ENCODE data around the gene CUTA.
A peak's percentile ranks its signal among the peaks of the same experiment; 100 is the strongest.

Gene CUTA, protein sequence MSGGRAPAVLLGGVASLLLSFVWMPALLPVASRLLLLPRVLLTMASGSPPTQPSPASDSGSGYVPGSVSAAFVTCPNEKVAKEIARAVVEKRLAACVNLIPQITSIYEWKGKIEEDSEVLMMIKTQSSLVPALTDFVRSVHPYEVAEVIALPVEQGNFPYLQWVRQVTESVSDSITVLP

DNA sequence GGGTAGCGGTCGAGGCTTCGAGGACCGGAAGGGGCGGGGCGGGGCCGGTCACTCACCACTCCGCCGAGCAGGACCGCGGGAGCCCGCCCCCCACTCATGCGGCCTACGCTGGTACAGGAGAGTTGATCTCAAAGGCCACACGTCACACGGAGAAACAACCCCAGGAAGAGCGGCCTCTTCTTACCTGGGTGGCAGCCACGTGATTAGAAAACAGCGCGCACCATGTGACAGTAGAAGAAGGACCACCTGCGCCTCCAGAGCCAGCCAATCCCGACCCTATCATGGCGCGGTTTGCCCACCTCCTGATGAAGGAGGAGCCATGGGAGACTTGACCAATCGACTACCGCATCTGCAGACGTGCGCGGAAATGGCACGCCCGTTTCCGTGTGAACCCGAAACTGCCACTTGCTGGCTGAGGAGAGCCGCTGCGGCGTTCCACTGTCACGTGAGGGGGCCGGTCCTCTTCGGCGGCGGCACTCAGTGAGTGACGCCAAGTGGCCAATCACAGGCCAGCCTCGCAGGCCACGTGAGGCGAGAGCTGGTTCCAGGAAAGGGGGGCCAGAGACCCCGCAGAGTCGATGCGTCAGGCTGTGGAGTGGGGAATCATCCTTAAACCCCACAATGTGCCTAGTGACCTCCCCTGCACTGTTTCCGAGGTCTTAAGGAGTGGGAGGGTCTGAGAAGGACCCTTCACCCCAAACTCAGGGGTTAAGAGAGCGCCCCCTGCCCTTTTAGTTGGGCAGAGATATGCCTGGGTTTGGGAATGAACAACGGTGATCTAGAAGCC, at the start of gene CUTA:
Gene CUTA (minus strand): TSS at position 205 of the 787 bp plus-strand sequence. CDS start 107 bp downstream, at position 98.
- peak; percentile 98 to 100 for DNase-seq

DNA sequence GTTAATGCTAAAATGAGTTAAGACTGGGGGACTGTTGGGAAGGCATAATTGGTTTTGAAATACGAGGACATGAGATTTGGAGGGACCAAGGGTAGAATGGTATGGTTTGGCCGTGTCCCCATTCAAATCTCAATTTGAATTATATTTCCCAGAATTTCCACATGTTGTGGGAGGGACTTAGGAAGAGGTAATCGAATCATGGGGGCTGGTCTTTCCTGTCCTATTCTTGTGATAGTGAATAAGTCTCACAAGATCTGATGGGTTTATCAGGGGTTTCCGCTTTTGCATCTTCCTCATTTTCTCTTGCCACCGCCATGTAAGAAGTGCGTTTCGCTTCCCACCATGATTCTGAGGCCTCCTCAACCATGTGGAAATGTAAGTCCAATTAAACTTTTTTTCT, 49.2 kb upstream of the CUTA start:
- no peak for DNase-seq

DNA sequence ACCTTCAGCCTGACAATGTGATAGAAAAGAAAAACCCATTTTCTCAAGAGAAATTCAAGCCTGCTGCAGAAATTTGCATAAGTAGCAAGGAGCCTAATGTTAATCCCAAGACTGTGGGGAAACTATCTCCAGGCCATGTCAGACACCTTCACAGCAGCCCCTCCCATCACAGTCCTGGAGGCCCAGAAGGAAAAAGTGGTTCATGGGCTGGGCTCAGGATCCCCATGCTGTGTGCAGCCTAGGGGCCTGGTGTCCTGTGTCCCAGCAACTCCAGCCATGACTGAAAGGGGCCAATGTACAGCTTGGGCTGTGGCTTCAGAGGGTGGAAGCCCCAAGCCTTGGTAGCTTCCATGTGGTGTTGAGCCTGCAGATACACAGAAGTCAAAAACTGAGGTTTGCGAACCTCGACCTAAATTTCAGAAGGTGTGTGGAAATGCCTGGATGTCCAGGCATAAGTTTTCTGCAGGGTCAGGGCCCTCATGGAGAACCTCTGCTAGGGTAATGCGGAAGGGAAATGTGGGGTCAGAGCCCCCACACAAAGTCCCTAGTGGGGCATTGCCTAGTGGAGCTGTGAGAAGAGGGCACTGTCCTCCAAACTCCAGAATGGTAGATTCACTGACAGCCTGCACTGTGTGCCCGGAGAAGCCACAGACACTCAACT, 48.3 kb upstream of the CUTA start:
- DNase-seq = no peak

DNA sequence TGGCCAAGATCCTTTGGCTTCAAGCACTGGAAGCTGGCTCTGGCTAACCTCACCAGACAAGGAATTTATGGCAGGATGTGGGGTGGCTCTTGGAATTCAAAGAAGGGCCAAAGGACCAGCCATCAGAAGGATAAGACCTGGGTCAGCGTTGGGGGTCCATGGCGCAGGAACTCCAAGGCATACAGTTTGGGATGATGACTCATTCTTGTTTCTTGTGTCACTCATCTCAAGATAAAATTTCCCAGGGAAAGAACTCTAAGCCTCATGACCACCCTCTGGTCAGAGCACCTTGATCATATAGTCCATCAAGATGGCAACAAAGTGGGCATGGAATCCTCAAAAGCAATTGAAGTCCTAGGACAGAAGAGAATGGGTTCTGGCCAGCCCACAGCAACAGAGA, 41.3 kb upstream of the CUTA start:
- DNase-seq = no peak

DNA sequence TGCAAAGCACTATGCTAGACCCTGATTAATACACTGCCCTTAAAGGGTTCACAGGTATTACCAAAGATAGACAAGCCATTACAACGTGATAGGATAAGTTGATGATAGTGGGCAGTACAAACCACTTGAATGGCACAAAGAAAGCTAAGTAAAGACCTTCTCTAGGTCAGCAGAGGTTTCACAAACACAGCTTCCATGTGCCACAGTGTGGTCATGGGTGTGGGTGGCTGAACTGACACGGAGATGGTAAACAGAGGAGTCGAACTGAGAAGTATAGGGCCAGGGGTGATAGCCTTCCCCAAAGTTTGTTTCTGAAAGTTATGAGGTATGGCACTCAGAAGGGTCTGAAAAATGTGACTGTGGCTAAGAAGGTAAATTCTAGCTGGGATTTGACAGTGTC, 40.8 kb upstream of the CUTA start:
- no peak for DNase-seq

DNA sequence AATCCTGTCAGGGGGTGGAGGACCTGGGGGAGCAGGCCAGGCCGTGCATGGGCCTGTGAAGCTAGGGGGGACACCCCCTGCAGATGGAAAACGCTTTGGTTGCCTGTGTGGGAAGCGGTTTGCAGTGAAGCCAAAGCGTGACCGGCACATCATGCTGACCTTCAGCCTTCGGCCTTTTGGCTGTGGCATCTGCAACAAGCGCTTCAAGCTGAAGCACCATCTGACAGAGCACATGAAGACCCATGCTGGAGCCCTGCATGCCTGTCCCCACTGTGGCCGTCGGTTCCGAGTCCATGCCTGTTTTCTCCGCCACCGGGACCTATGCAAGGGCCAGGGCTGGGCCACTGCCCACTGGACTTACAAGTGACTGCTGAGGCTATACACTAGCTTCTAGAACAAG, 38.2 kb upstream of the CUTA start:
- no peak for DNase-seq

DNA sequence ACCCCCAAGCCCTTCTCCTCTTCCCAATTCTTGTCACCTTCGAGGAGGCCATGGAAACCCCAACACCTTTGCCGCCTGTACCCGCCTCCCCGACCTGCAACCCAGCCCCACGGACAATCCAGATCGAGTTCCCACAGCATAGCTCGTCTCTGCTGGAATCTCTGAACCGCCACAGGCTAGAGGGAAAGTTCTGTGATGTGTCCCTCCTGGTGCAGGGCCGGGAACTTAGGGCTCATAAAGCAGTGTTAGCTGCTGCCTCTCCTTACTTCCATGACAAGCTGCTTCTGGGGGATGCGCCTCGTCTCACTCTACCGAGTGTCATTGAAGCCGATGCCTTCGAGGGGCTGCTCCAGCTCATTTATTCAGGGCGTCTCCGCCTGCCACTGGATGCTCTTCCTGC, 37.1 kb upstream of the CUTA start:
- no peak for DNase-seq

DNA sequence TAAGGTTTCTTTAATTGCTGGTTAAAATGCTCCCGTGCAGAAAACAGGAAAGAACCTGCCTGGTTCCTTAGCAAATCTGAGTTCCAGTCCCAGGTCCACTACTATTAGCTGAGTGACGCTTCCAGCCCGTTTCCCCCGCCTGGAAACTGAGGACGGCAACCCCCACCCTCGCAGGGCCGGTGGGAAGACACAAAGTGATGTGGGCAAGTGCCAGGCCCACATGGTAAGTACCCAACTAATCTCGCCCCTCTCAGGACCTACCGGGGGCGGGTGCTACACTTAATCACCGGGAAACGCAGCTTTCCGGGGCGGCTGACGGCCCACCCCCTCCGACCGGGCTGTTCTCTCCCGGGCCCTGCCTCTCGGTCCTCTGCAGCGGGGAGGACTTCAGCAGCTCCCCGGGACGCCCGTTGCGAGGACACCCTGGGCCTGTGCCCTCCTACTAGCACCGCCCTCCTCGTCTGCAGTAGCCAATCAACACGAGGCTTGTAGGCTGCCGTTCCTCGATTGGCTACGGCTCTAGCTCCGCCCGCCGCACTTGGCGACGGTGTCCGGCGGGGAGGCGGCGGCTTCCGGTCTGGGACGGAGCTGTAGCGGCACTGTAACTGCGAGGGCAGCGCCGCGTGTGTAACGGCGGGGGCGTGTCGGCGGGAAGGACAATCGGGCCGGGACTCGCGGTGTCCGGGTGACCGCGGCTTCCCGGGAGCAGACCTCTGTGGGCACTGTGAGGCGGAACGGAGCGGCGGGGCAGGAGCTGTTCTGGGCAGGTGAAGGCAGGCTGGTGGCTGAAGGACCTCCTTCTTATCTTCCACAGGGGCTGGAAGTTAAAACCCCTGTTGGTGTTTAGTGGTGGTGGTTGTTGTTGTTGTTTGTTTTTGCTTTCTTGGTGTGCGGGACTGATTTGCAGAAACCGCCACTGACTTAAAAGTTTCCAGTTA, 36.4 kb upstream of the CUTA start, which contains the start of gene ZBTB9:
Gene ZBTB9 (plus strand): TSS at position 568 of the 938 bp plus-strand sequence. CDS start 525 bp downstream, outside the sequence.
- DNase-seq = peak; percentile 95 to 98

DNA sequence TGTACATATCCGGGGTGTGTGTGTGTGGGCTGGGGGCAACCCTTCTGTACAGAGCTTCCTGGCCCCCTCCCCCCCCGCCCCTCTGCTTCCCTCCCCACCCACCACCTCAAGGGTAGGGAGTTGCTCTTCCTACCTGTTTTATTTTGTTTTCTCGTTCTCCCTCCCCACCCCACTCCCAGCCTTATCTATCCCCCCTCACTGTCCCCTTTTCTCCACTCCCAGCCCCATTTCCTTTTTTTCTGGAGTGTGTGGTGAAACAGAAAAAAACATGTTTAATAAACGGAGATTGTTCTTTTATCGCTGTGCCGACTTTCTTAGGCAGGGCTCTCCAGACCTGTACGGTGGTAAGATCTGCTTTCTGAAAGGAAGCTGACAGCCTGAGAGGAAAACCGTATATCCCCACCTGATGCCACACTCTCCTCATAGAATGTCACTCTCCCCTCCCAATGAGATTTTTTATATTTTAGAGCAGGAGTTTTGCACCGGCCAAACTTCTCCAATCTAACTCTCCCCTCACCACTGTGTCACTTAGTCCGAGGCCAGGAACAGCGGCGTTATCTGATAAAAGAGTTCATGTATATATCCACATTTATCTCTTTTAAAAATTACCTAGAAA, 35.6 kb upstream of the CUTA start:
- no peak for DNase-seq

DNA sequence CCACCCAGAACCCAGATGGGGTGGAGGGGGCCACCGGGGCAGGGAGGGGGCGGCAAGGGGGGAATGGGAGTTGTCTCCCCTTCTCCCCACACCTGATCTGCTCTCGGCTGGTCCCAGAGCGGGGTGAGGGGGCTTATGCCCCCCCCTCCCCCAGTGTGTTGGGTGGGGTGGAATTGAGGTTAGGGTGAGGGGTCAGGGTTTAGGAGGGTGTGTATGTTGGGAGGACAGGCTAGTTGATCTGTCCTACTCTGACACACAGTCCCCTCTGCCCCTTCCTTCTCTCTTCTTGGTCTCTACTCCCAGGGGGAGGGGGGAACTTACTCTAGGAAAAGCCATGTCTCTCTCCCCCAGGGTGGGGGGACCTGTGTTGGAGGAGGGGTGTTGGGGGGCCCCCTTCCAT, 34.6 kb upstream of the CUTA start:
- DNase-seq = no peak

DNA sequence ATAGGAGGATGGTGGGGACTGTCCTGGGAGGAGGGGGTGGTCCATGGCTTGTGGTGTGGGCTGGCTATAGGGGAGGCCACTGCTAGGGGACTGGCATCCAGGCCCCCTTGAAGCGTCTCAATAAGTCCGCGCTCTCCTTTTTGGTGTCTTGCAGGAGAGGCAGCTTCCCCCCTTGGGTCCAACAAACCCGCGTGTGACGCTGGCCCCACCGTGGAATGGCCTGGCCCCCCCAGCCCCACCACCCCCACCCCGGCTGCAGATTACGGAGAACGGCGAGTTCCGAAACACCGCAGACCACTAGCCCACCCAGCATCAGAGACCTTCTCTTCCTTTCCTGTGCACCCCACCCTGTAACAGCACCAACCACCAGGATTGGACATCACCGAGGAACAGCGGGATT, 33.7 kb upstream of the CUTA start:
- no peak for DNase-seq

DNA sequence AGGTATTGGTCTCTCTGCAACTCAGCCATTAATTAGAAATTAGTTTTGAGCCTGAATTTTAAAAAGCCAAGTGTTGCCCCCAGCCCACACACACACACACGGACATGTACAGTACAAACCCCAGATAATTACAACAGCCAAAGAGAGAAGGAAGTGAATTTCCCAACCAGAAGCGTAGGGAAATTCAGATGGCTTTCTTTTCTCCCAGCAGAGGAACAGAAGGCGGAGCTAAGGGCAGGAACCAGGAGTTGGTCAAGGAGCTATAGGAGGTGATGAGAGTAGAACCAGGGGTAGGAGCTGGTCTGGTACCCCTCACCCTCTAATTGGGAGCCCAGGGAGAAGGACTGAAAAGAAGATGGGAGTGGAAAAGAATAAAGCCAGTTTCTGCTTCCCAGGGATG, 32.5 kb upstream of the CUTA start:
- DNase-seq = no peak

DNA sequence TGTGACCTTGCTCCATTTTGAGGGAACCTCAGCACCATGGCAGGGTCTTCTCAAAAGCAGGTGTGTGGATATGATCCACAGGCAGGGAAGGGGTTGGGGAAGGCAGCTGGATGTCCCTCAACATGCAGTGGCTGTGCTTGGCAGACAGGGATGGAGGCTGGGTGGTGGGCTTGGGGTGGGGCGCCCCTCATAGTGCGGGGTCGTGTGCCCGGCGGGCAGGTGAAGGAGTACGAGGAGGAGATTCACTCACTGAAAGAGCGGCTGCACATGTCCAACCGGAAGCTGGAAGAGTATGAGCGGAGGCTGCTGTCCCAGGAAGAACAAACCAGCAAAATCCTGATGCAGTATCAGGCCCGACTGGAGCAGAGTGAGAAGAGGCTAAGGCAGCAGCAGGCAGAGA, 28.4 kb upstream of the CUTA start:
- no peak for DNase-seq

DNA sequence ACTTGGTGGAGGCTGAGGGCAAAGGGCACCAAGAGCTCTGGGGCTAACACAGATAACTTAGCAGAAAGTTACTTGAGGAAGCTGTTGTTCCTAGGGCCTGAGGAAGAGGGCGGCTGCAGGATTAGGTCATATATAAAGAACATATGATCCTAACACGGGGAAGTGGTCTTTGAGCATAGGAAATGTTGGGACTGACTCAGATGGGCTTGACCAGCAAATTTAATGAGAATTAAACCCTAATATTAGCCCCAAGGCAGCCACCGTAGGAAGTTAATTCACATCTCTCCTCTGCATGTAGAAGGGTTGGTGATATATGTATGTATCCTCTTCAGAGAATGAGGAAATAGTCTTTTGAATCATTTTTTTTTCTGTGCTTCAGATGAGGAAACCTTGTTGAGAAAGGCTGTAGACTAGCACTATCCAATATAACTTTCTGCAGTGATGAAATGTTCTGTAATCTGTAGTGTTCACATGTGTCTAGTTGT, 27.3 kb upstream of the CUTA start:
- no peak for DNase-seq

DNA sequence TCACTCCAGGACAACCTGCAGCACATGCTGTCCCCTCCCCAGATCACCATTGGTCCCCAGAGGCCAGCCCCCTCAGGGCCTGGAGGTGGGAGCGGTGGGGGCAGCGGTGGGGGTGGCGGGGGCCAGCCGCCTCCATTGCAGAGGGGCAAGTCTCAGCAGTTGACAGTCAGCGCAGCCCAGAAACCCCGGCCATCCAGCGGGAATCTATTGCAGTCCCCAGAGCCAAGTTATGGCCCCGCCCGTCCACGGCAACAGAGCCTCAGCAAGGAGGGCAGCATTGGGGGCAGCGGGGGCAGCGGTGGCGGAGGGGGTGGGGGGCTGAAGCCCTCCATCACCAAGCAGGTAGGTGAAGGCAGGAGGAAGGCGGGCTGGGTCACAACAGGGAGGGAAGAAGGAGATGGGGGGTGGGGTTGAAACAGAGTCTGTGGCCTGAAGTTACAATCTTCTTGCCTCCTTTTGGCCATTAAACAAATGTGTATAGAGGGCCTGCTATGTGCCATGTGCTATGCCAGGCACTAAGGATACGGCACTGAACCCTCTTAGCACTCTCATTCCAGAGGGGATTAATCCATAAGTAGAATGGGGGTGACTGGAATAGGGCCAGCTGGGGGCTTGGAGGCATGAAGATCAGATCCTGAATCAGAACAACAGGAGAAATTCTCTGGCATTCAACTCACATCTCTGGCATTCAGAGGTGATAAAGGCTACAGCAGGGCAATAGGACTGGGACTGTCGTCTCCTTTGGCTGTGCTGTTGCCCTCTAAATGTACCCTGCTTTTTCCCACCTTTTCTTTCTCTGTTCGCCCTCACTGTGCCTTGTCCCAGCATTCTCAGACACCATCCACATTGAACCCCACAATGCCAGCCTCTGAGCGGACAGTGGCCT, 26.0 kb upstream of the CUTA start:
- no peak for DNase-seq

DNA sequence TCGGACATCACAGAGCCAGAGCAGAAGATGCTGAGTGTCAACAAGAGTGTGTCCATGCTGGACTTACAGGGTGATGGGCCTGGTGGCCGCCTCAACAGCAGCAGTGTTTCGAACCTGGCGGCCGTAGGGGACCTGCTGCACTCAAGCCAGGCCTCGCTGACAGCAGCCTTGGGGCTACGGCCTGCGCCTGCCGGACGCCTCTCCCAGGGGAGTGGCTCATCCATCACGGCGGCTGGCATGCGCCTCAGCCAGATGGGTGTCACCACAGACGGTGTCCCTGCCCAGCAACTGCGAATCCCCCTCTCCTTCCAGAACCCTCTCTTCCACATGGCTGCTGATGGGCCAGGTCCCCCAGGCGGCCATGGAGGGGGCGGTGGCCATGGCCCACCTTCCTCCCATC, 25.1 kb upstream of the CUTA start:
- no peak for DNase-seq

DNA sequence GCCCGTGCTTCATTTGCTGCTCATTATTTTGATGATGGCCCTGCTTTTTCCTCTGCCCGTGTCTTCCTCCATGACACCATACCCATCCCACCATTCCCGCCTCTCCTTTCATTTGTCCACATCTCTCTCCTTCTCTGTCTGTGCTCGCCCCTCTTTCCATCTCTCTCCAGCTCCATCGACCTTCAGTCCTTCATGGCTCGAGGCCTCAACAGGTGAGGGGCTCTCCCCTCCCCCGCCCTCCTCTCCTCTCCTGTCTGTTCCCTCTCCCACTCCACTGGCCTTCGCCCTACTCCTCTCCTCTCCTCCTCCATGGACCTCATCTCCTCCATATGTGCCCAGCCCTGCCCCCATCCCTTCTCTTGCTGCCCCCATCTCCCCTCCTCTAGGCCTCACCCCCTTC, 24.4 kb upstream of the CUTA start:
- no peak for DNase-seq

DNA sequence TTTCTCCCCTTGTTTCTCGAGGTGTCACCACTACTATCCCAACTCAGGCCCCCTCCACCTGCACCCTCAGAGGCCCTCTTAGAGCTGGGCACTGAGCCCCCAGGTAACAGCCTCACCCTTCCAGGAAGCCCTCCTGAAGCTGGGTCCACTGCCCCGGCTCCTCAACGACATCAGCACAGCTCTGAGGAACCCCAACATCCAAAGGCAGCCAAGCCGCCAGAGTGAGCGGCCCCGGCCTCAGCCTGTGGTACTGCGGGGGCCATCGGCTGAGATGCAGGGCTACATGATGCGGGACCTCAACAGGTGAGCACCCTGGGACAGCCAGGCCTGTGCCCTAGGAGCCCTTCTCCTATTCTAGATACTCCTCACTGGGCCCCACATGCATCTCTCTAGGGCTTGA, 23.6 kb upstream of the CUTA start:
- DNase-seq = no peak

DNA sequence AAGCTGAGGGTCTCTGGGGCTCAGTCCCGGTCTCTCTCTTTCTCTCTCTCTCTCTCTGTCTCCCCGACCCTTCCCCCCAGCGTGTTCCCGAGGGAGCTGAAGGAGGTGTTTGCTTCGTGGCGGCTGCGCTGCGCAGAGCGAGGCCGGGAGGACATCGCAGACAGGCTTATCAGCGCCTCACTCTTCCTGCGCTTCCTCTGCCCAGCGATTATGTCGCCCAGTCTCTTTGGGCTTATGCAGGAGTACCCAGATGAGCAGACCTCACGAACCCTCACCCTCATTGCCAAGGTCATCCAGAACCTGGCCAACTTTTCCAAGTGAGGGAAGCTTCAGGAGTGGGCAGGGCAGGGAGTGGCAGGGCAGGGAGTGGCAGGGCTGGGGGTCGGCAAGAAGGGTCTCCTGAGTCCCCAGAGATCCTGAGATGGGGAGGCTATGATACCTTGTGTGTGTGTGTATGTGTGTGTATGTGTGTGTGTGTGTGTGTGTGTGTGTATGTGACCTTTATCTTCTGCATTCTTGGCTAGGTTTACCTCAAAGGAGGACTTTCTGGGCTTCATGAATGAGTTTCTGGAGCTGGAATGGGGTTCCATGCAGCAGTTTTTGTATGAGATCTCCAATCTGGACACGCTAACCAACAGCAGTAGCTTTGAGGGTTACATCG, 22.9 kb upstream of the CUTA start:
- no peak for DNase-seq

DNA sequence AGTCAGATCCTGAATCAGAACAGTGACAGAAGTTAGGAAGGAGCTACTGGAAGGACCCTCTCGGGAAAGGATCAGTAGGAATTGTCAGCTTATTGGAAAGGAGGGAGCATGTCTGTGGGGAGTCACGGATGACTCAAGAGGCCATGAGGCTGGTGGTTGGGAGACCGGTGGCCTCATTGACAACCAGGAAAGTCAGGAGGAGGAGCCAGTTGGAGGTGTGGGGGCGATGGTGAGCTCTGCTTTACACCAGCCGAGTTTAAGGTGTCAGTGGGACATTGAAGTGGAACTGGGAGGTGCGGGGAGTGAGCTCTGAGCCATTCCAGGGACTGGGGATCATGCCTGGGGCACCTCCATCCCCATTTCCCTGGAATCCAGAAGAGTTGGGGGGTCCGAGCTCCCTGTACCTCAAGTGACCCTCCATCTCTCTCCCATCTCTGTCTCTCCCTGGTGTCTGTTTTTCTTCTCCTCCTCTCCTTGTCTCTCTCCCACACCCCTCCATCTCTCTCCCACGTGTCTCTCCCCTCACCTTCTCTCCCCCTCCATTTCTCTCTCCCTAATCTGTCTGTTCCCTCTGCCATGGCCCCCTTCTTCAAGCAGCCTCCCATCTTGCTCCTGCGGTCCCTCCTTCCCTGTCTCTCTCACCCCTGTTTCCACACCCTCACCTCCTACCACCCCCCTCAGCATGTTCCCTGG, 22.2 kb upstream of the CUTA start:
- DNase-seq = no peak

All from NCI-H2081 (cell line).